ENCODE measurements around the gene ADAMTSL1.

Gene ADAMTSL1

DNA sequence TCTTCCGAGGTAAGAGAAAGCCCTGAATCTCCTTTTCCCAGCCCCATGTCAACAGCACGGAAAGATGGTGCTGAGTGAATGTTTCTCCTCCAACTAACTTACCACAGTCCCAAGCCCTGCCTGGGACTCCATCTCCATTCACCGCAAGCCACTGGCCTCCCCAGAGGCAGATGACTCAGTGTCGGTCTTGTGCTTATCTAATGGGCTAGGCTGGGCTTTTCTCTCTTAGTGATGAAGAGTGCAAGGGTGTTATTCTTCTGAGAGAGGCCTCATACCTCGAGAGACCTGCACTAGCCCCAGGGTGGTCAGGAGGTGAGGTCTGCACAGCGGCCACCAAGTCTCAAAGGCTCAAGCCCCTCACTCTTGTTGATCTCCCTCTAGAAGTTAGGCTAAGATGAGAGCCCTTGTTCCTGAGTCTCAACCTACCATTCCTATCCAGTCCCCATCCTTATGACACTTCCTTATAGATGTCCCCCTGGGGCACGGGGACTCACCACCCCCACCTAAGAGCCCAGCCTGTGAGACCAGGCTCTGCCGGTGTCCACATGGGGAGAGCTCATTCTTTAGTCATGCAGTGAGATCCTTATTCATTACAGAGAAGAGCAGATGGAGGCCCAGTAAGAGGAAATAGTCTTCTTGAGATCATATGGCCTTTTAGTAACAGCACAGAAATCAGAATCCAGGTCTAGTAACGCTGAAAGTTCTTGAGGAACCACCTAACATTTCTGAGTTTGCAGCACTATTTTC lies 432.1 kb downstream of the ADAMTSL1 start:
- H3K4me3 ChIP-seq (ENCODE audit: control insufficient read depth, low read depth, low read length) = no peak overlapping the region
- TF ChIP-seq CTCF (conservative IDR thresholded peaks at IDR 0.05; ENCODE audit: control insufficient read depth, insufficient read depth, low read depth, low read length) = no peak
- peak; percentile 69 for DNase-seq (ENCODE audit: low read depth)

DNA sequence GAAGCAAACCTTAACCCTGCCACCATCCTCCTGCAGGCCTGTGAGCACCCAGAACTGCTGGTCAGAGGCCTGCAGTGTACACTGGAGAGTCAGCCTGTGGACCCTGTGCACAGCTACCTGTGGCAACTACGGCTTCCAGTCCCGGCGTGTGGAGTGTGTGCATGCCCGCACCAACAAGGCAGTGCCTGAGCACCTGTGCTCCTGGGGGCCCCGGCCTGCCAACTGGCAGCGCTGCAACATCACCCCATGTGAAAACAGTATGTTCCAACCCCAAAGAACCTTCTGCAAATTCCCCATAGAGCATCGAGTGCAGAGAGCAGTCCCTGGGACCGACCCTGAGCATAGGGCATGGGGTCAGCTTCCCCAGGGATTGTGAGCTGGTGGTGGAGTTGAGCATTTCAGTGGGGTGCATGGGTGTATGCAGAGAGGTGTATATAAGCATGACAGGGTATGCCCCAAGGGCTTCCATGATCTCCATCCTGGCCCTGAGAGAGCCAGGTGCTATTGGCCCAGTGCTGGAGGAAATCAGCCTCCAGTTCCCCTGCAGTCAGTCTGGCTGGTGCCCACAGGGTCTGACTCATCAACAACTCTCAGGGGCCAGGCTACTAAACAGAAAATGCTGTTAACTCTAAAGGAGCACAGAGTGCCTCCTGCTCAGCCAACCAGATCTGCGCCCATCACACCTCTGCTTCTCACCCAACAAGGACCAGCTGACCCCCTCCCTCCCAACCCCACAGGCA lies 432.9 kb downstream of the ADAMTSL1 start:
- peak; percentile 69 for DNase-seq (ENCODE audit: low read depth)
- H3K4me3 ChIP-seq (ENCODE audit: control insufficient read depth, low read depth, low read length) = no peak overlapping the region
- no peak for TF ChIP-seq CTCF (conservative IDR thresholded peaks at IDR 0.05; ENCODE audit: control insufficient read depth, insufficient read depth, low read depth, low read length)

- no peak overlapping the region for H3K4me3 ChIP-seq (ENCODE audit: control insufficient read depth, low read depth, low read length)
- no peak for DNase-seq (ENCODE audit: low read depth)
- TF ChIP-seq CTCF (conservative IDR thresholded peaks at IDR 0.05; ENCODE audit: control insufficient read depth, insufficient read depth, low read depth, low read length) = no peak
These were observed 434.1 kb downstream of the ADAMTSL1 start for GRCh38 chr9:18907927-18908625.

DNA sequence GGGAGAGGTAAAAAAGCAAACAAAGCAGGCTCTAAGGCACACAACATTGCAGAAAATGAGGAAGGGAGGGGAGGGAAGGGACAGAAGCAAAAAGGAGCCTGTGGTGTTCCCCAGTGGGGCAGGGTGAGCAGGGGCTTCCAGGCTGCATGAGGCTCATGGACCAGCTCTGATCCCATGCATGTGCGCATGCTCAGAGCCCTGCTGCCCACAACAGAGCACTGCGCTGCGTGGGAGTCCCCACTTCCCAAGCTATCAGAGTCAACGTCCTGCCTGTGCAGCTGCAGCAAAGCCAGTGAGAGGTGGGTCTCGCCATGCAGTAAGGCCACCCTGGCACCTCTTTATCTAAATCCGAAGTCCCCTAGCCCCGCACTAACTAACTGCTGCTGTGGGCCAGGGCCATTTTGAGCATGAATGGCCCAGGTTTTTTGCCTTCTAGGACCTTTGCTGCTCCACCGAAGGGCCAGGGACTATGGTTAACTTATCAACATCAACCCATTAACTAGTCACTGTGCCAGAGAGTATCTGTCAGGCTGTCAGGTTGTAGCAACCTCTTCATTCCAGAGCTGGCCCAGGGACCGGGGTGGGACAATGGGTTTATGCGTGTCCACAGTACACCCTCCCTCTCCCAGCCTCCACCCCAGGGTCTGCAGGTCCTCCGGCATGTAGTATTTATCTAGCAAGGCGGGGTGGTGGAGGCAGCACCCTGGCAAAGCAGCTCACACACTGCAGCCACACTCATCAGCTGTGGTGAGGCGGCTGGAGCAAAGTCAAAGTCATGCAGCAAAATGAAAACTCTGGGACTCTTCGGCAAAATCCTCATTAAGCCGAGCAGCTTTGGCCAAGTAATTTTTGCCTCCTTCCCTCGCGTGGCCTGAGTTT lies 435.4 kb downstream of the ADAMTSL1 start:
- DNase-seq (ENCODE audit: low read depth) = no peak
- H3K4me3 ChIP-seq (ENCODE audit: control insufficient read depth, low read depth, low read length) = no peak overlapping the region
- TF ChIP-seq CTCF (conservative IDR thresholded peaks at IDR 0.05; ENCODE audit: control insufficient read depth, insufficient read depth, low read depth, low read length) = no peak

DNA sequence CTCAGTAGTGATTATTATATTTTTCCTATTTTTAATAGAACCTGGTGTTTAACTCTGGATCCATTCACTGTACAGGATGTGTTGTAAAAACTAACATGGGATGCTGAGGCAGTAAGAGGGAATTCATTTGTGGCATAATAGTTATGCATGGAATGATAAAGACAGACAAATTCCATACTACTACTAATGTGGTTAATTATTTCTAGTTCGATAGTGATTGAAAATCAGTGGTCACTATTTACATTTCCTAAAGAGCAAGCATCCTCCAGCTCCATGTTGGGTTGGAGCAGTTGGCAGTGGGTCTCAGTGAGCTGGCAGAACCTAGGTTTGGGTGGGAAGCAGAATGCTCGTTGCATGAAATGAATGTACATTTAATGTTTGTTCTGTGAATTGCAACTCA lies 436.5 kb downstream of the ADAMTSL1 start:
- no peak for TF ChIP-seq CTCF (conservative IDR thresholded peaks at IDR 0.05; ENCODE audit: control insufficient read depth, insufficient read depth, low read depth, low read length)
- H3K4me3 ChIP-seq (ENCODE audit: control insufficient read depth, low read depth, low read length) = no peak overlapping the region
- DNase-seq (ENCODE audit: low read depth) = no peak

GRCh38 chr9:18910916-18911315 lies 437.0 kb downstream of the ADAMTSL1 start:
- no peak for TF ChIP-seq CTCF (conservative IDR thresholded peaks at IDR 0.05; ENCODE audit: control insufficient read depth, insufficient read depth, low read depth, low read length)
- H3K4me3 ChIP-seq (ENCODE audit: control insufficient read depth, low read depth, low read length) = no peak overlapping the region
- DNase-seq (ENCODE audit: low read depth) = no peak
